ENCODE measurements around the gene GUCA2B. TPM values are rescaled to one million over a fixed set of nuclear protein-coding genes. Genes with fewer than 3 reads are reported as not detected.

Gene GUCA2B
- total and polyA plus RNA-seq, 2 of the 4 experiments (the other 2 are of a cell fraction): not detected

DNA sequence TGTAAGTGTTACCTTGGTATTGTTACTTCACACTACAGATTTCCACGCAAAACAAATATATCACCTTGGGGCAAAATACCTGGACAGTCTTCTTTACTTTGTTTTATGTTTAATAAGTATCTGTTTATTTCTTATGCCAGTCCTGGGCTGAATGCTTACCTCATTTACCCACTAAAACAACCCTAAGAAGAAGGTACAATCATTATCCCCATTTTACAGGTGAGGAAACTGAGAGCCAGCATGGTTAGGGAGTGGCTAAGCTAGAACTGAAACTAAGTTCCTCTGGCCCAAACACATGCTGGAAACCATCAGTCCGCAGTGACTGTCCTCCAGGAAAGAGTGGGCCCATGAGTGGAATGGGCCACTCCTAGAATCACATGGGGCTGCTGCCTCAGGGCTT, 13.0 kb upstream of the GUCA2B start:
- no peak overlapping the region for H2BK120ac ChIP-seq (ENCODE audit: low read depth, low read length)
- POLR2A ChIA-PET (ENCODE audit: unreplicated experiment): no interaction called here
- H3K56ac ChIP-seq (ENCODE audit: extremely low read depth, insufficient read depth, low read length): no peak overlapping the region
- no peak overlapping the region for H2AK9ac ChIP-seq (replicated peaks; ENCODE audit: low read depth, low read length, poor library complexity)
- dilution Hi-C loops (cut with HindIII; ENCODE audit: low sequenced_read_pairs, unreplicated experiment): no loop called here
- no peaks in the 10 kb centered on the region for H3K4me1 ChIP-seq (ENCODE audit: control insufficient read depth, insufficient read depth, low read length)
- H2BK5ac ChIP-seq (ENCODE audit: low read depth, low read length, poor library complexity, severe bottlenecking): no peak overlapping the region
- H3K4me2 ChIP-seq (ENCODE audit: low read depth, low read length): no peak overlapping the region
- H4K20me1 ChIP-seq (ENCODE audit: insufficient read depth, low read length): no peaks in the 10 kb centered on the region
- H3K27ac ChIP-seq (ENCODE audit: insufficient read depth, low read length): no peak overlapping the region
- no peak overlapping the region for H2AFZ ChIP-seq (replicated peaks; ENCODE audit: low read length, poor library complexity)
- BruUV-seq (replicated peaks): no TSS peak
- no peak for DNase-seq
- no peak for ATAC-seq (ENCODE audit: low read depth)
- H3K79me1 ChIP-seq (ENCODE audit: low read depth in 1 of 2, low read length in 2 of 2): no peaks in the 10 kb centered on the region
- H2AK5ac ChIP-seq (ENCODE audit: low read depth, low read length): no peak overlapping the region
- no peaks in the 10 kb centered on the region for H3K9me1 ChIP-seq (ENCODE audit: insufficient read depth, low read length)
- H3K27me3 ChIP-seq (ENCODE audit: control insufficient read depth, insufficient read depth, low read length): peaks cover 44% of the 10 kb centered on the region
- H3K23ac ChIP-seq (ENCODE audit: low read depth, low read length): no peak overlapping the region
- no CpG with 5 or more reads among the region's 2 CpGs for WGBS, 2 experiments (ENCODE audit: extremely low coverage in 2 of 2, insufficient read length in 1 of 2)
- CTCF ChIA-PET: no interaction called here
- H4K8ac ChIP-seq (ENCODE audit: low read depth in 2 of 2, low read length in 2 of 2): no peak overlapping the region
- H3K9me3 ChIP-seq (ENCODE audit: control insufficient read depth, insufficient read depth, low read length): no peaks in the 10 kb centered on the region
- H2BK15ac ChIP-seq (ENCODE audit: low read depth, low read length): no peak overlapping the region
- H3K4me3 ChIP-seq (ENCODE audit: insufficient read depth, low read depth, low read length): no peak overlapping the region
- H3K36me3 ChIP-seq (ENCODE audit: control insufficient read depth, insufficient read depth, low read length): no peaks in the 10 kb centered on the region
- H3K9ac ChIP-seq (ENCODE audit: low read depth, low read length): no peak overlapping the region
- no peak overlapping the region for H4K5ac ChIP-seq (ENCODE audit: low read depth, low read length)
- H3K18ac ChIP-seq (ENCODE audit: low read depth, low read length): no peak overlapping the region
- intact Hi-C loops (cut with micrococcal nuclease): loop anchor here (10.0 kb wide), 3 partner anchors 325 to 545 kb away; partner anchors contain the start of genes PPIH and YBX1
- H3K4ac ChIP-seq (ENCODE audit: low read depth, low read length): no peak overlapping the region
- in situ Hi-C loops (cut with MboI; ENCODE audit: low sequenced_read_pairs): loop anchor here (10.0 kb wide), 1 partner anchor 565 kb away; no protein-coding TSS in a partner anchor
- no peak overlapping the region for H4K91ac ChIP-seq (ENCODE audit: insufficient read depth, low read depth, low read length)
- no peak for TF ChIP-seq CHD1 (IDR thresholded peaks at IDR 0.05; ENCODE audit: low read depth, low read length)
- no peak for TF ChIP-seq RAD21 (IDR thresholded peaks at IDR 0.05; ENCODE audit: low read length)
- no peak for TF ChIP-seq USF2 (IDR thresholded peaks at IDR 0.05; ENCODE audit: low read depth, low read length)
- no peak for TF ChIP-seq RFX5 (IDR thresholded peaks at IDR 0.05; ENCODE audit: low read depth, low read length)
- TF ChIP-seq MAFK (IDR thresholded peaks at IDR 0.05; ENCODE audit: low read depth, low read length): no peak
- TF ChIP-seq MAZ (IDR thresholded peaks at IDR 0.05; ENCODE audit: borderline replicate concordance, low read depth, low read length): no peak
- TF ChIP-seq BHLHE40 (IDR thresholded peaks at IDR 0.05; ENCODE audit: low read depth, low read length): no peak
- TF ChIP-seq SMC3 (IDR thresholded peaks at IDR 0.05; ENCODE audit: low read depth, low read length): no peak
- H3K14ac ChIP-seq (replicated peaks; ENCODE audit: low read depth, low read length): no peak overlapping the region
- H2BK20ac ChIP-seq (ENCODE audit: low read depth, low read length): no peak overlapping the region

Measured in IMR-90 (cell line).